ENCODE results near the gene TMA16.

- TF ChIP-seq POLR2A (IDR thresholded peaks at IDR 0.05), result no peak
- TF ChIP-seq, protein P1, sequence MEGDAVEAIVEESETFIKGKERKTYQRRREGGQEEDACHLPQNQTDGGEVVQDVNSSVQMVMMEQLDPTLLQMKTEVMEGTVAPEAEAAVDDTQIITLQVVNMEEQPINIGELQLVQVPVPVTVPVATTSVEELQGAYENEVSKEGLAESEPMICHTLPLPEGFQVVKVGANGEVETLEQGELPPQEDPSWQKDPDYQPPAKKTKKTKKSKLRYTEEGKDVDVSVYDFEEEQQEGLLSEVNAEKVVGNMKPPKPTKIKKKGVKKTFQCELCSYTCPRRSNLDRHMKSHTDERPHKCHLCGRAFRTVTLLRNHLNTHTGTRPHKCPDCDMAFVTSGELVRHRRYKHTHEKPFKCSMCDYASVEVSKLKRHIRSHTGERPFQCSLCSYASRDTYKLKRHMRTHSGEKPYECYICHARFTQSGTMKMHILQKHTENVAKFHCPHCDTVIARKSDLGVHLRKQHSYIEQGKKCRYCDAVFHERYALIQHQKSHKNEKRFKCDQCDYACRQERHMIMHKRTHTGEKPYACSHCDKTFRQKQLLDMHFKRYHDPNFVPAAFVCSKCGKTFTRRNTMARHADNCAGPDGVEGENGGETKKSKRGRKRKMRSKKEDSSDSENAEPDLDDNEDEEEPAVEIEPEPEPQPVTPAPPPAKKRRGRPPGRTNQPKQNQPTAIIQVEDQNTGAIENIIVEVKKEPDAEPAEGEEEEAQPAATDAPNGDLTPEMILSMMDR (IDR thresholded peaks at IDR 0.05), result no peak
Observed at GRCh38 chr4:163525982-163526381, 31.5 kb downstream of the TMA16 start.
